ENCODE data around the gene SOX30.

DNA sequence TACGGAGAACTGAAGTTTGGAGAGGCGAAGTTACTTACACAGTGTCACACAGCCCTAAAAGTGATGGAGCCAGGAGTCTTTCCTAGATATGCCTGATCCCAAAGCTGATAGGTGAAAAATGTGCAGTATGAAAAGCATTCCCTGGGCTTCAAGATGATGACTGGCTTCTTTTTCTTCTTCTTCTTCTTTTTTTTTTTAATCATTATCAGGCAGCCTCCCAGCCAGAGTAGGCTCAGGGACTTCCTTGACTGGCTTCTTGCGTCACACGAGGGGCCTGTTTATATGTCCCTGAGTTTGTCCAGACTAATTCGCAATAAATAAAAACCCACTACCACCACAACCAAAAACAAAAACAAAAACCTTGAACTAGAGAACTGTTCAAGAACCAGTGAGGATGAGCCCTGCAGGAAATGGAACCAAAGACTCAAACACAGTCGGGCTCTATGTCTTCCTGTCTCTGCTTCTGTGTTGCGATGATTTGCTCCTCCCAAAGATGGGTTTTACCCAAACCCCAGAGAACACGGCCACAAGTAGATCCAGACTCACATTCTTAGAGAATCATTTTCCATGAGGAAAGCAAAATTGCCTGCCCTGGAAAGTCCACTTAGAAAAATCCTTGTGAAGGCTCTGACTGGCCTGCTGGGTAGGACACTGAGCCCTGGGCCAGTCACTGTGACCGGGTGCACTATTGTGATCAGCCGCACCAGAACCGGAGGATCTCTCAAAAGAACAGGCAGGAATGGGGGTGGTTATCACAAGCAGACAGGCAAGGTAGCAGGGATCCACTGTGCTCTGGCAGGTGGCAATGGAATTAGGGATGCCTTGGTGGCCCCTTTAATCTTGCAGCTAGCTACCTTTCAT is 38.6 kb downstream of the SOX30 start:
- TF ChIP-seq, protein P1, sequence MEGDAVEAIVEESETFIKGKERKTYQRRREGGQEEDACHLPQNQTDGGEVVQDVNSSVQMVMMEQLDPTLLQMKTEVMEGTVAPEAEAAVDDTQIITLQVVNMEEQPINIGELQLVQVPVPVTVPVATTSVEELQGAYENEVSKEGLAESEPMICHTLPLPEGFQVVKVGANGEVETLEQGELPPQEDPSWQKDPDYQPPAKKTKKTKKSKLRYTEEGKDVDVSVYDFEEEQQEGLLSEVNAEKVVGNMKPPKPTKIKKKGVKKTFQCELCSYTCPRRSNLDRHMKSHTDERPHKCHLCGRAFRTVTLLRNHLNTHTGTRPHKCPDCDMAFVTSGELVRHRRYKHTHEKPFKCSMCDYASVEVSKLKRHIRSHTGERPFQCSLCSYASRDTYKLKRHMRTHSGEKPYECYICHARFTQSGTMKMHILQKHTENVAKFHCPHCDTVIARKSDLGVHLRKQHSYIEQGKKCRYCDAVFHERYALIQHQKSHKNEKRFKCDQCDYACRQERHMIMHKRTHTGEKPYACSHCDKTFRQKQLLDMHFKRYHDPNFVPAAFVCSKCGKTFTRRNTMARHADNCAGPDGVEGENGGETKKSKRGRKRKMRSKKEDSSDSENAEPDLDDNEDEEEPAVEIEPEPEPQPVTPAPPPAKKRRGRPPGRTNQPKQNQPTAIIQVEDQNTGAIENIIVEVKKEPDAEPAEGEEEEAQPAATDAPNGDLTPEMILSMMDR (IDR thresholded peaks at IDR 0.05) = no peak
- no peak for TF ChIP-seq POLR2A (IDR thresholded peaks at IDR 0.05)
- no peak for TF ChIP-seq POLR2AphosphoS5 (IDR thresholded peaks at IDR 0.05; ENCODE audit: insufficient read depth in 1 of 2, low read depth in 1 of 2)

All from vagina (tissue), 2 donors.